ENCODE data around the gene TMEM233. TPM values are rescaled to one million over a fixed set of nuclear protein-coding genes. Genes with fewer than 3 reads are reported as not detected.

Gene TMEM233
- total RNA-seq, result 0.40 and 0.44 TPM in 2 replicates

GRCh38 chr12:119593578-119594398 lies at the start of gene TMEM233:
Gene TMEM233, plus strand, starts transcription at chr12:119593774. Its CDS starts 75 bp downstream, at chr12:119593849.
- peak in 1 of 2 donors; percentile 30 for DNase-seq (ENCODE audit: low read depth in 2 of 2)

- peak; percentile 82 to 84 for DNase-seq (ENCODE audit: low read depth in 2 of 2)
Observed at GRCh38 chr12:119544765-119545625, 48.6 kb upstream of the TMEM233 start.

- no peak for DNase-seq (ENCODE audit: low read depth in 2 of 2)
Observed at GRCh38 chr12:119546340-119546739, 47.2 kb upstream of the TMEM233 start.

GRCh38 chr12:119547001-119547400 lies 46.6 kb upstream of the TMEM233 start:
- DNase-seq (ENCODE audit: low read depth in 2 of 2), result no peak

GRCh38 chr12:119556854-119557253 lies 36.7 kb upstream of the TMEM233 start:
- DNase-seq (ENCODE audit: low read depth in 2 of 2), result no peak

GRCh38 chr12:119565404-119565803 lies 28.2 kb upstream of the TMEM233 start:
- no peak for DNase-seq (ENCODE audit: low read depth in 2 of 2)

- DNase-seq (ENCODE audit: low read depth in 2 of 2), result no peak
Observed at GRCh38 chr12:119570771-119571170, 22.8 kb upstream of the TMEM233 start.

GRCh38 chr12:119573086-119573485 lies 20.5 kb upstream of the TMEM233 start:
- no peak for DNase-seq (ENCODE audit: low read depth in 2 of 2)

GRCh38 chr12:119574255-119574654 lies 19.3 kb upstream of the TMEM233 start:
- no peak for DNase-seq (ENCODE audit: low read depth in 2 of 2)

- DNase-seq (ENCODE audit: low read depth in 2 of 2), result no peak
Observed at GRCh38 chr12:119576118-119576810, 17.3 kb upstream of the TMEM233 start.

GRCh38 chr12:119576915-119577314 lies 16.7 kb upstream of the TMEM233 start:
- DNase-seq (ENCODE audit: low read depth in 2 of 2), result no peak

GRCh38 chr12:119578112-119578511 lies 15.5 kb upstream of the TMEM233 start:
- no peak for DNase-seq (ENCODE audit: low read depth in 2 of 2)

- DNase-seq (ENCODE audit: low read depth in 2 of 2), result peak; percentile 23 to 60
Observed at GRCh38 chr12:119589097-119589496, 4.5 kb upstream of the TMEM233 start.

- no peak for DNase-seq (ENCODE audit: low read depth in 2 of 2)
Observed at GRCh38 chr12:119589634-119590033, 3.9 kb upstream of the TMEM233 start.

GRCh38 chr12:119592232-119592631 lies 1.3 kb upstream of the TMEM233 start:
- peak in 1 of 2 donors; percentile 19 for DNase-seq (ENCODE audit: low read depth in 2 of 2)

- peak; percentile 24 to 40 for DNase-seq (ENCODE audit: low read depth in 2 of 2)
Observed at GRCh38 chr12:119594399-119594730, 791 bp downstream of the TMEM233 start.

- peak; percentile 33 to 53 for DNase-seq (ENCODE audit: low read depth in 2 of 2)
Observed at GRCh38 chr12:119594772-119595445, 1.3 kb downstream of the TMEM233 start.

- DNase-seq (ENCODE audit: low read depth in 2 of 2), result no peak
Observed at GRCh38 chr12:119598159-119598558, 4.6 kb downstream of the TMEM233 start.

- no peak for DNase-seq (ENCODE audit: low read depth in 2 of 2)
Observed at GRCh38 chr12:119601877-119602733, 8.5 kb downstream of the TMEM233 start.

GRCh38 chr12:119602734-119603094 lies 9.1 kb downstream of the TMEM233 start:
- no peak for DNase-seq (ENCODE audit: low read depth in 2 of 2)

Data from lung microvascular endothelial cell (primary cell).